ENCODE results near the gene YIF1B. TPM values are rescaled to one million over a fixed set of nuclear protein-coding genes. Genes with fewer than 3 reads are reported as not detected.

The YIF1B gene
- total and polyA plus RNA-seq, 2 of the 4 experiments (the other 2 are of a cell fraction) = 72.2 to 165 TPM

- no peaks in the 10 kb centered on the region for H3K9me1 ChIP-seq (ENCODE audit: insufficient read depth, low read length)
- ChIA-PET POLR2A (ENCODE audit: unreplicated experiment) (no interaction called here), CTCF (no interaction called here)
- H4K5ac ChIP-seq (ENCODE audit: low read depth, low read length) = no peak overlapping the region
- no peaks in the 10 kb centered on the region for H3K27me3 ChIP-seq (ENCODE audit: control insufficient read depth, insufficient read depth, low read length)
- H2BK15ac ChIP-seq (ENCODE audit: low read depth, low read length) = no peak overlapping the region
- no peak for TF ChIP-seq RCOR1 (IDR thresholded peaks at IDR 0.05; ENCODE audit: insufficient replicate concordance, low read length)
- TF ChIP-seq CHD1 (IDR thresholded peaks at IDR 0.05; ENCODE audit: low read depth, low read length) = no peak
- TF ChIP-seq, protein P1, sequence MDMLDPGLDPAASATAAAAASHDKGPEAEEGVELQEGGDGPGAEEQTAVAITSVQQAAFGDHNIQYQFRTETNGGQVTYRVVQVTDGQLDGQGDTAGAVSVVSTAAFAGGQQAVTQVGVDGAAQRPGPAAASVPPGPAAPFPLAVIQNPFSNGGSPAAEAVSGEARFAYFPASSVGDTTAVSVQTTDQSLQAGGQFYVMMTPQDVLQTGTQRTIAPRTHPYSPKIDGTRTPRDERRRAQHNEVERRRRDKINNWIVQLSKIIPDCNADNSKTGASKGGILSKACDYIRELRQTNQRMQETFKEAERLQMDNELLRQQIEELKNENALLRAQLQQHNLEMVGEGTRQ (IDR thresholded peaks at IDR 0.05; ENCODE audit: low read depth, low read length) = no peak
- TF ChIP-seq RFX5 (IDR thresholded peaks at IDR 0.05; ENCODE audit: low read depth, low read length) = no peak
- no peak for TF ChIP-seq RAD21 (IDR thresholded peaks at IDR 0.05; ENCODE audit: low read length)
- no peak for TF ChIP-seq CTCF (conservative IDR thresholded peaks at IDR 0.05; ENCODE audit: low read depth, low read length)
- TF ChIP-seq ELK1 (IDR thresholded peaks at IDR 0.05; ENCODE audit: borderline replicate concordance, low read depth, low read length) = no peak
- TF ChIP-seq MAFK (IDR thresholded peaks at IDR 0.05; ENCODE audit: low read depth, low read length) = no peak
- TF ChIP-seq MXI1 (IDR thresholded peaks at IDR 0.05; ENCODE audit: borderline replicate concordance, low read depth, low read length) = no peak
- TF ChIP-seq CEBPB (IDR thresholded peaks at IDR 0.05; ENCODE audit: low read depth, low read length) = no peak
- no peak overlapping the region for H3K4me2 ChIP-seq (ENCODE audit: low read depth, low read length)
- H2BK20ac ChIP-seq (ENCODE audit: low read depth, low read length) = no peak overlapping the region
- no peak overlapping the region for H3K56ac ChIP-seq (ENCODE audit: extremely low read depth, insufficient read depth, low read length)
- H2AK9ac ChIP-seq (replicated peaks; ENCODE audit: low read depth, low read length, poor library complexity) = no peak overlapping the region
- in situ Hi-C loops (cut with MboI; ENCODE audit: low sequenced_read_pairs) (no loop called here), intact Hi-C loops (cut with micrococcal nuclease) (no loop called here), dilution Hi-C loops (cut with HindIII; ENCODE audit: low sequenced_read_pairs, unreplicated experiment) (no loop called here)
- 0 out of 2 replicates have a peak, but pooled peaks cover under 1% of the 10 kb centered on the region for H3K4me1 ChIP-seq (ENCODE audit: control insufficient read depth, insufficient read depth, low read length)
- H2AFZ ChIP-seq (replicated peaks; ENCODE audit: low read length, poor library complexity) = no peak overlapping the region
- H4K20me1 ChIP-seq (ENCODE audit: insufficient read depth, low read length) = peaks cover 4% of the 10 kb centered on the region; the same call in 1 of the 2 replicates
- H3K9me3 ChIP-seq (ENCODE audit: control insufficient read depth, insufficient read depth, low read length) = no peaks in the 10 kb centered on the region
- no peak overlapping the region for H4K8ac ChIP-seq (ENCODE audit: low read depth in 2 of 2, low read length in 2 of 2)
- H2BK5ac ChIP-seq (ENCODE audit: low read depth, low read length, poor library complexity, severe bottlenecking) = no peak overlapping the region
- H3K4me3 ChIP-seq (ENCODE audit: insufficient read depth, low read depth, low read length) = no peak overlapping the region
- H2BK120ac ChIP-seq (ENCODE audit: low read depth, low read length) = no peak overlapping the region
- no peak overlapping the region for H3K14ac ChIP-seq (replicated peaks; ENCODE audit: low read depth, low read length)
- no peak overlapping the region for H3K18ac ChIP-seq (ENCODE audit: low read depth, low read length)
- DNase-seq (no peak), ATAC-seq (ENCODE audit: low read depth) (no peak)
- no peak overlapping the region for H3K4ac ChIP-seq (ENCODE audit: low read depth, low read length)
- H3K36me3 ChIP-seq (ENCODE audit: control insufficient read depth, insufficient read depth, low read length) = peaks cover 30% of the 10 kb centered on the region
- H3K23ac ChIP-seq (ENCODE audit: low read depth, low read length) = no peak overlapping the region
- H2AK5ac ChIP-seq (ENCODE audit: low read depth, low read length) = no peak overlapping the region
- BruUV-seq (replicated peaks) = no TSS peak
- H4K91ac ChIP-seq (ENCODE audit: insufficient read depth, low read depth, low read length) = no peak overlapping the region
- H3K9ac ChIP-seq (ENCODE audit: low read depth, low read length) = no peak overlapping the region
- WGBS, 2 experiments (ENCODE audit: extremely low coverage in 2 of 2, insufficient read length in 1 of 2) = 94% methylated on average over 6 of the region's 24 CpGs; no CpG with 5 or more reads in 1 of the 2 experiments
- no peak overlapping the region for H3K27ac ChIP-seq (ENCODE audit: insufficient read depth, low read length)
- H3K79me1 ChIP-seq (ENCODE audit: low read depth in 1 of 2, low read length in 2 of 2) = peaks cover 7 to 36% of the 10 kb centered on the region in 2 experiments
Measured at GRCh38 chr19:38308926-38309614, 6.7 kb downstream of the YIF1B start.
